Pancreas (tissue), 10 donors: ENCODE data around the gene NEMF. TPM values are rescaled to one million over a fixed set of nuclear protein-coding genes. Genes with fewer than 3 reads are reported as not detected.

Experiments
- ATAC-seq, 4 donors: fragments of 200-7000 bp; cut with Tn5 transposase; one replicate each; pipeline versions ENCODE4 v1.8.0 to v1.9.1; 2020; ENCODE audit warnings: mild to moderate bottlenecking in 4 of 4, moderate library complexity in 4 of 4
- DNase-seq, 6 donors: peaks; one replicate each; pipeline ENCODE4 v3.0.0-alpha.2; 2020
- FAIRE-seq: peaks from 2 replicates; lab custom pipeline; 2012; peaks lifted over from hg19 to GRCh38; lab: Jason Lieb, UNC
- H3K27ac ChIP-seq, 4 donors: fragments of 200-600 bp; sonication (generic); 1 replicate in 3 of 4; 2 replicates in 1 of 4; pipeline versions ENCODE4 v1.5.0 to v1.8.0; 2020
- H3K27me3 ChIP-seq, 4 donors: fragments of 200-600 bp; one replicate each; pipeline ENCODE4 v1.8.0; 2021
- H3K36me3 ChIP-seq, 3 donors: fragments of 200-600 bp; sonication (generic) in 1 of 3; one replicate each; pipeline versions ENCODE4 v1.5.0 to v1.8.0; 2020 to 2021
- H3K4me1 ChIP-seq, 3 donors: fragments of 200-600 bp; one replicate each; pipeline ENCODE4 v1.8.0; 2021
- H3K4me3 ChIP-seq, 4 donors: fragments of 200-600 bp; sonication (generic) in 2 of 4; one replicate each; pipeline versions ENCODE4 v1.5.0 to v1.8.0; 2020 to 2021
- H3K9me3 ChIP-seq, 4 donors: fragments of 200-600 bp; one replicate each; pipeline ENCODE4 v1.8.0; 2021
- CTCF ChIP-seq, 4 donors: fragments of 200-600 bp; sonication (generic) in 3 of 4; IDR thresholded peaks; one replicate each; pipeline versions ENCODE4 v1.5.0 to v1.8.0; 2021; ENCODE audit warnings: antibody characterized with exemption in 4 of 4
- WGBS, 2 donors: extraction: QIAGEN DNeasy Blood & Tissue Kit; methylation state at CpG; one replicate each; pipeline ENCODE4 v1.1.7; 2013; 5-methylcytosine and 5-hydroxymethylcytosine counted together
- intact Hi-C, 3 donors: fragments of 100-400 bp; cut with DNase I; formaldehyde crosslinking; loops; one replicate each; pipeline versions ENCODE4 v1.11.1 to v1.14.2; 2022
- polyA plus RNA-seq, 2 donors: library from polyadenylated mRNA; stranded (reverse); fragments of 200-250 nt; gene quantifications; one replicate each; pipeline ENCODE4 v1.2.3, GENCODE V29; 2013
- total RNA-seq, 6 donors: library from RNA; stranded (reverse); fragmentation: NEBNext Ultra II Directional in 4 of 6; extraction: Animal tissue kit (Norgen Biotek cat#: 25700) in 4 of 6; gene quantifications; one replicate each; pipeline versions ENCODE4 v1.2.1 to v1.2.4, GENCODE V29; 2021 to 2023
- donor health status: healthy with polysubstance abuse.
- donor health status: DM: no; HTN: no; CAD: no; lungs with moderate emphysema.
- donor health status: DM: no; HTN: no; CAD: no.
- donor health status: control.
- donor health status: control.
- donor health status: Bipolar disorder and iron deficiency.
- donor health status: DM: yes; HTN: yes; CAD: no.
- donor health status: DM: no; HTN: no; CAD: no.
- donor health status: DM: no; HTN: no; CAD: no.
- donor health status: DM: yes; HTN: yes; CAD: no.

The NEMF gene
- total and polyA plus RNA-seq, 8 donors: 17.6 to 32.4 (median 22.1) TPM

- intact Hi-C loops: loop anchor here in 1 of 3 donors (5.0 kb wide), 1 partner anchor 137 kb away; no protein-coding TSS in a partner anchor
- H3K4me1 ChIP-seq: peaks cover 6 to 24% (median 21%) of the 10 kb centered on the region in 3 donors
- 5 to 6% methylated on average over 6 of the region's 6 CpGs for WGBS, 2 donors
- no peaks in the 10 kb centered on the region for H3K27me3 ChIP-seq
- H3K9me3 ChIP-seq: no peaks in the 10 kb centered on the region
- no peak for FAIRE-seq
- no peak for DNase-seq
- H3K4me3 ChIP-seq: peak overlapping the region; percentile 59 to 99 (median 82)
- H3K27ac ChIP-seq: peak overlapping the region; percentile 84 to 97 (median 96)
- no peak for ATAC-seq
- peaks cover 0 to 13% (median 0%) of the 10 kb centered on the region in 3 donors for H3K36me3 ChIP-seq
- TF ChIP-seq CTCF (IDR thresholded peaks at IDR 0.05): no peak
These were observed 83.4 kb downstream of the NEMF start for GRCh38 chr14:49769171-49769570.

- Histone ChIP-seq H3K27ac (peak overlapping the region; percentile 84 to 97 (median 96)), H3K36me3 (peaks cover 0 to 7% (median 0%) of the 10 kb centered on the region in 3 donors), H3K4me3 (peak overlapping the region; percentile 59 to 99 (median 82)), H3K27me3 (no peaks in the 10 kb centered on the region), H3K4me1 (peaks cover 6 to 24% (median 16%) of the 10 kb centered on the region in 3 donors), H3K9me3 (no peaks in the 10 kb centered on the region)
- peak; percentile 50 to 85 (median 70) for DNase-seq
- intact Hi-C loops: loop anchor here in 1 of 3 donors (5.0 kb wide), 1 partner anchor 136 kb away; no protein-coding TSS in a partner anchor
- TF ChIP-seq CTCF (IDR thresholded peaks at IDR 0.05): no peak
- peak; percentile 28 to 47 (median 38) for ATAC-seq
- WGBS, 2 donors: 0% methylated on average over 65 to 67 of the region's 67 CpGs
- FAIRE-seq: no peak
These were observed 84.1 kb downstream of the NEMF start for GRCh38 chr14:49768301-49769121.

- DNase-seq (peak; percentile 89 to 95 (median 92)), FAIRE-seq (no peak), ATAC-seq (peak; percentile 80 to 88 (median 87))
- H3K27me3 ChIP-seq: no peaks in the 10 kb centered on the region
- H3K4me3 ChIP-seq: peak within 1 kb of the TSS; percentile 59 to 99 (median 82)
- peak within 1 kb of the TSS; percentile 84 to 97 (median 96) for H3K27ac ChIP-seq
- no peaks in the 10 kb centered on the region for H3K9me3 ChIP-seq
- intact Hi-C loops: loop anchor here in 1 of 3 donors (5.0 kb wide), 1 partner anchor 135 kb away; no protein-coding TSS in a partner anchor
- 0% methylated on average over 70 to 86 of the region's 86 CpGs for WGBS, 2 donors
- peaks cover 0 to 7% (median 0%) of the 10 kb centered on the region in 3 donors for H3K36me3 ChIP-seq
- H3K4me1 ChIP-seq: peaks cover 6 to 24% (median 16%) of the 10 kb centered on the region in 3 donors
- peak in 2 of 4 donors; percentile 7 to 13 for TF ChIP-seq CTCF (IDR thresholded peaks at IDR 0.05)
These were observed 84.9 kb downstream of the NEMF start, which contains the start of gene KLHDC2 for GRCh38 chr14:49767571-49768300. KLHDC2 (plus strand) TSS chr14:49768153; CDS start chr14:49768469, 316 bp downstream.

- H3K4me3 ChIP-seq: peak overlapping the region; percentile 59 to 99 (median 82)
- ATAC-seq: no peak
- H3K9me3 ChIP-seq: no peaks in the 10 kb centered on the region
- peaks cover 0 to 5% (median 0%) of the 10 kb centered on the region in 3 donors for H3K36me3 ChIP-seq
- WGBS, 2 donors: 0 to 1% methylated on average over 9 of the region's 9 CpGs
- peaks cover 6 to 23% (median 13%) of the 10 kb centered on the region in 3 donors for H3K4me1 ChIP-seq
- FAIRE-seq: no peak
- TF ChIP-seq CTCF (IDR thresholded peaks at IDR 0.05): no peak
- no peaks in the 10 kb centered on the region for H3K27me3 ChIP-seq
- H3K27ac ChIP-seq: peak overlapping the region; percentile 84 to 97 (median 96)
- no peak for DNase-seq
- intact Hi-C loops: loop anchor here in 1 of 3 donors (5.0 kb wide), 1 partner anchor 135 kb away; no protein-coding TSS in a partner anchor
These were observed 85.4 kb downstream of the NEMF start for GRCh38 chr14:49767270-49767570.
